Measurements from ENCODE around the gene PSME3IP1.
"Not testable (repeated sequence)": the region's sequence is repeated elsewhere in the genome, so short reads cannot be mapped to it uniquely, and the experiment has no call there.

The PSME3IP1 gene

GRCh38 chr16:57123974-57124674, 61.7 kb downstream of the PSME3IP1 start:
- no peak for DNase-seq (ENCODE audit: low spot score)

- no peak for DNase-seq (ENCODE audit: low spot score)
Measured at GRCh38 chr16:57123216-57123973, 62.4 kb downstream of the PSME3IP1 start.

GRCh38 chr16:57118461-57119084, 67.3 kb downstream of the PSME3IP1 start:
- no peak for DNase-seq (ENCODE audit: low spot score)

GRCh38 chr16:57115514-57116182, 70.2 kb downstream of the PSME3IP1 start:
- DNase-seq (ENCODE audit: low spot score), result no peak

- DNase-seq (ENCODE audit: low spot score), result no peak
Measured at GRCh38 chr16:57115168-57115513, 70.7 kb downstream of the PSME3IP1 start.

- DNase-seq (ENCODE audit: low spot score), result no peak
Measured at GRCh38 chr16:57113664-57114063, 72.2 kb downstream of the PSME3IP1 start.

- peak; percentile 51 for DNase-seq (ENCODE audit: low spot score)
Measured at GRCh38 chr16:57113042-57113453, 72.8 kb downstream of the PSME3IP1 start.

- no peak for DNase-seq (ENCODE audit: low spot score)
Measured at GRCh38 chr16:57112403-57113041, 73.3 kb downstream of the PSME3IP1 start.

- no peak for DNase-seq (ENCODE audit: low spot score)
Measured at GRCh38 chr16:57111420-57111819, 74.4 kb downstream of the PSME3IP1 start.

GRCh38 chr16:57110937-57111336, 74.9 kb downstream of the PSME3IP1 start:
- no peak for DNase-seq (ENCODE audit: low spot score)

GRCh38 chr16:57109259-57110105, 76.4 kb downstream of the PSME3IP1 start:
- not testable (repeated sequence) for DNase-seq (ENCODE audit: low spot score)

GRCh38 chr16:57108432-57108831, 77.4 kb downstream of the PSME3IP1 start:
- DNase-seq (ENCODE audit: low spot score), result no peak

- no peak for DNase-seq (ENCODE audit: low spot score)
Measured at GRCh38 chr16:57107321-57107922, 78.4 kb downstream of the PSME3IP1 start.

GRCh38 chr16:57106767-57107166, 79.1 kb downstream of the PSME3IP1 start:
- DNase-seq (ENCODE audit: low spot score), result no peak

GRCh38 chr16:57105184-57105583, 80.7 kb downstream of the PSME3IP1 start:
- DNase-seq (ENCODE audit: low spot score), result no peak

- no peak for DNase-seq (ENCODE audit: low spot score)
Measured at GRCh38 chr16:57104706-57105105, 81.1 kb downstream of the PSME3IP1 start.

- DNase-seq (ENCODE audit: low spot score), result no peak
Measured at GRCh38 chr16:57102888-57103851, 82.7 kb downstream of the PSME3IP1 start.
